Endothelial cell of umbilical vein (primary cell): ENCODE data around the gene PTPN14. TPM values are rescaled to one million over a fixed set of nuclear protein-coding genes. Genes with fewer than 3 reads are reported as not detected.

Experiments
- BruUV-seq: library from RNA; stranded (reverse); fragments of 400-500 nt; replicated peaks from 2 replicates; lab custom pipeline; 2021; lab: Mats Ljungman, UMichigan
- CTCF ChIA-PET: fragments of 300-600, 350-600 bp; sonication (Branson Sonifier 250); formaldehyde crosslinking; loops from one replicate; lab custom pipeline; 2021; ENCODE audit warnings: antibody characterized with exemption, inconsistent platforms; lab: Charles Lee
- POLR2A ChIA-PET: fragments of 300-600, 350-600 bp; sonication (Branson Sonifier 250); formaldehyde crosslinking; loops from one replicate; lab custom pipeline; 2021; ENCODE audit warnings: antibody characterized with exemption, inconsistent platforms; lab: Charles Lee
- DNase-seq: peaks from one replicate; pipeline ENCODE4 v3.0.0-alpha.2; 2011; ENCODE audit warnings: low read depth, low spot score
- FAIRE-seq: peaks from 2 replicates; lab custom pipeline; 2011; peaks lifted over from hg19 to GRCh38; lab: Jason Lieb, UNC
- H2AFZ ChIP-seq: 2 replicates; pipeline ENCODE4 v1.6.0; 2012; ENCODE audit warnings: low read depth, low read length, control low read depth, inconsistent platforms
- H3K27ac ChIP-seq: 2 replicates; pipeline ENCODE4 v1.5.1; 2011; ENCODE audit warnings: low read depth, mild to moderate bottlenecking, control low read depth, low read length, moderate library complexity; ENCODE audit not compliant: insufficient read depth
- H3K27me3 ChIP-seq, 2 experiments: 2 replicates each; pipeline versions ENCODE4 v1.6.0 to v1.6.1; 2011; ENCODE audit warnings: low read length in 2 of 2, mixed read lengths in 1 of 2; ENCODE audit not compliant: control insufficient read depth in 2 of 2, insufficient read depth in 2 of 2
- H3K36me3 ChIP-seq, 2 experiments: 2 replicates in 1 of 2; 3 replicates in 1 of 2; pipeline ENCODE4 v1.5.1; 2011; ENCODE audit warnings: low read length in 2 of 2, mild to moderate bottlenecking in 1 of 2, moderate library complexity in 1 of 2; ENCODE audit not compliant: control insufficient read depth in 2 of 2, insufficient read depth in 2 of 2; ENCODE audit errors: extremely low read depth in 1 of 2
- H3K4me1 ChIP-seq: 3 replicates; pipeline ENCODE4 v1.5.1; 2011; ENCODE audit warnings: mild to moderate bottlenecking, low read length; ENCODE audit not compliant: control insufficient read depth, insufficient read depth; ENCODE audit errors: extremely low read depth
- H3K4me2 ChIP-seq: 2 replicates; pipeline ENCODE4 v1.6.1; 2011; ENCODE audit warnings: low read length, control low read depth, mixed read lengths; ENCODE audit not compliant: insufficient read depth
- H3K4me3 ChIP-seq, 3 experiments: fragments of 200-600 bp in 1 of 3; sonication (generic), shearing (Covaris generic) in 1 of 3; replicated peaks in 1 of 3; 2 replicates each; pipeline ENCODE4 v1.5.1; 2011 to 2016; ENCODE audit warnings: control low read depth in 3 of 3, low read length in 3 of 3, mild to moderate bottlenecking in 2 of 3, inconsistent platforms in 1 of 3, low read depth in 1 of 3, moderate library complexity in 1 of 3; ENCODE audit not compliant: insufficient read depth in 1 of 3
- H3K79me2 ChIP-seq: 2 replicates; pipeline ENCODE4 v1.6.0; 2012; ENCODE audit warnings: low read length, inconsistent platforms; ENCODE audit not compliant: control insufficient read depth, insufficient read depth
- H3K9ac ChIP-seq: replicated peaks from 2 replicates; pipeline ENCODE3; 2011; ENCODE audit warnings: low read length, control low read depth; ENCODE audit not compliant: insufficient read depth; ENCODE audit errors: extremely low read depth
- H3K9me1 ChIP-seq: replicated peaks from 3 replicates; pipeline ENCODE4 v1.6.0; 2011; ENCODE audit warnings: mild to moderate bottlenecking, low read length; ENCODE audit not compliant: control insufficient read depth, insufficient read depth; ENCODE audit errors: extremely low read depth
- H3K9me3 ChIP-seq: replicated peaks from 2 replicates; pipeline ENCODE4 v1.5.1; 2012; ENCODE audit warnings: low read length, inconsistent platforms; ENCODE audit not compliant: control insufficient read depth, insufficient read depth
- H4K20me1 ChIP-seq: replicated peaks from 2 replicates; pipeline ENCODE3; 2011; ENCODE audit warnings: mild to moderate bottlenecking, low read length; ENCODE audit not compliant: control insufficient read depth, insufficient read depth; ENCODE audit errors: extremely low read depth
- CTCF ChIP-seq, 2 donors: IDR thresholded peaks; 1 replicate in 1 of 2; 2 replicates in 1 of 2; pipeline ENCODE4 v1.5.1; 2011; ENCODE audit warnings: low read length in 2 of 2, mild to moderate bottlenecking in 2 of 2, moderate library complexity in 2 of 2, control low read depth in 1 of 2, inconsistent platforms in 1 of 2, low read depth in 1 of 2; ENCODE audit not compliant: insufficient read depth in 1 of 2; ENCODE audit errors: extremely low read depth in 1 of 2
- GATA2 ChIP-seq: IDR thresholded peaks from 2 replicates; pipeline ENCODE4 v1.7.0; 2011; ENCODE audit warnings: low read depth, mild to moderate bottlenecking, moderate library complexity, mixed read lengths, low read length; ENCODE audit not compliant: insufficient read length, insufficient read depth
- MAX ChIP-seq: IDR thresholded peaks from 2 replicates; pipeline ENCODE4 v1.6.1; 2011; ENCODE audit not compliant: insufficient read depth, insufficient read length
- MYC ChIP-seq: IDR thresholded peaks from one replicate; pipeline ENCODE4 v1.6.1; 2011; ENCODE audit warnings: mild to moderate bottlenecking, low read depth, low read length
- POLR2AphosphoS5 ChIP-seq: IDR thresholded peaks from 2 replicates; pipeline ENCODE4 v1.6.1; 2012; ENCODE audit warnings: low read depth, mild to moderate bottlenecking, control low read depth, low read length, moderate library complexity; ENCODE audit not compliant: insufficient read depth
- dilution Hi-C: fragments of 300-500 bp; cut with MboI; formaldehyde crosslinking; loops from one replicate; pipeline ENCODE4 v1.15.0; 2019; ENCODE audit warnings: low sequenced_read_pairs; ENCODE audit not compliant: extremely low pct_ligation_motif_present
- intact Hi-C: fragments of 100-400 bp; cut with micrococcal nuclease; formaldehyde crosslinking; loops from one replicate; pipeline ENCODE4 v1.10.0; 2022
- polyA plus RNA-seq, 4 experiments: library from polyadenylated mRNA; depleted of rRNA in 3 of 4; stranded (reverse) in 3 of 4; unstranded in 1 of 4; fragments of >200 nt; gene quantifications; 2 replicates each; pipeline versions ENCODE4 v1.2.1 to v1.2.3, GENCODE V29; 2011 to 2012; ENCODE audit warnings: missing spikeins in 1 of 4
- total RNA-seq: library from RNA; stranded (reverse); gene quantifications from 2 replicates; pipeline ENCODE4 v1.2.3, GENCODE V29; 2021

PTPN14 gene
- total and polyA plus RNA-seq, 2 donors (not counting 3 experiments of a cell fraction or from before 2014, with no cell fraction given), result 18.5 to 93.0 TPM

GRCh38 chr1:214397497-214397896 lies 153.9 kb downstream of the PTPN14 start:
- H3K4me2 ChIP-seq, result no peak overlapping the region
- dilution Hi-C loops (no loop called here), intact Hi-C loops (no loop called here)
- POLR2A ChIA-PET, result no interaction called here
- no peaks in the 10 kb centered on the region for H3K9me3 ChIP-seq
- CTCF ChIA-PET, result interaction anchor here (1.2 to 2.3 kb wide), 2 partner anchors 9 to 156 kb away, joined by 4 to 10 read pairs; no protein-coding TSS in a partner anchor
- no peaks in the 10 kb centered on the region for H3K9me1 ChIP-seq
- H3K79me2 ChIP-seq, result peaks cover 8% of the 10 kb centered on the region
- no peaks in the 10 kb centered on the region for H3K27me3 ChIP-seq
- H3K9ac ChIP-seq, result no peak overlapping the region
- FAIRE-seq (no peak), DNase-seq (no peak)
- no peak overlapping the region for H3K27ac ChIP-seq
- H4K20me1 ChIP-seq, result no peaks in the 10 kb centered on the region
- no peak overlapping the region for H3K4me3 ChIP-seq
- peaks cover 27 to 39% of the 10 kb centered on the region in 2 experiments for H3K36me3 ChIP-seq
- BruUV-seq, result no TSS peak
- TF ChIP-seq MAX (no peak), CTCF (IDR thresholded peaks at IDR 0.05; ENCODE audit: extremely low read depth in 1 of 2, insufficient read depth in 1 of 2, low read depth in 1 of 2, low read length in 2 of 2) (no peak), GATA2 (no peak), POLR2AphosphoS5 (no peak), MYC (no peak)
- H2AFZ ChIP-seq, result no peak overlapping the region
- no peaks in the 10 kb centered on the region for H3K4me1 ChIP-seq
